H54 (cell line): Measurements from ENCODE around the gene DNAJC4.

Experiments
- DNase-seq: peaks from one replicate; pipeline ENCODE4 v3.0.0; 2011; ENCODE audit warnings: low spot score, mixed read lengths; ENCODE audit not compliant: insufficient read length
- FAIRE-seq: peaks from 3 replicates; lab custom pipeline; 2011; peaks lifted over from hg19 to GRCh38; lab: Jason Lieb, UNC
- POLR2A ChIP-seq: IDR thresholded peaks from 2 replicates; pipeline ENCODE4 v1.6.1; 2011; ENCODE audit warnings: low read depth, mild to moderate bottlenecking, low read length

DNAJC4 gene

DNA sequence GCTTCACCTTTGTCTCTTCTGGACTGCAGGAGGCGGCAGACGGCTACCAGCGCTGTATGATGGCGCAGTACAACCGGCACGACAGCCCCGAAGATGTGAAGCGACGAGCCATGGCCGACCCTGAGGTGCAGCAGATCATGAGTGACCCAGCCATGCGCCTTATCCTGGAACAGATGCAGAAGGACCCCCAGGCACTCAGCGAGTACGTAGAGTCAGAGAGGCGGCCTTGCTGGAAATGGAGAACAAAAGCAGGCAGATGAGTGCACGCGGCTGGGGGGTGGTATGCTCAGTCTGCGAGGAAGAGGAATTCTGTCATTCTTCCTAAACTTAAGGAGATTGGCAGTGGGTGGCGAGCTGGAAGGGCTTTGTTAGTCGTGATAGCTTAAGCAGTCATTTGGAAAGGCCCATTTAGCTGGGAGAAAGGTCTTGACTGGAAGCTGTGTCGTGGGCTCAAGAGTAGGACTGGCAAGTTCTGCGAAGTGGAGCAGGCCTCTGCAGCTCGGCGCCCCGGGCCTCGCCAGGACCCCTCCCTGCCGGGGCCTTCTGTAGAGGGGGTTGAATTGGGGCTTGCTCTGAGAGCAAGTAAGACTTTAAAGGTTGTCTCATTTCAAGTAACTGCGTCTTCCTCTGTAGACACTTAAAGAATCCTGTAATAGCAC, 26.8 kb upstream of the DNAJC4 start:
- DNase-seq (no peak), FAIRE-seq (no peak)
- no peak for TF ChIP-seq POLR2A

DNA sequence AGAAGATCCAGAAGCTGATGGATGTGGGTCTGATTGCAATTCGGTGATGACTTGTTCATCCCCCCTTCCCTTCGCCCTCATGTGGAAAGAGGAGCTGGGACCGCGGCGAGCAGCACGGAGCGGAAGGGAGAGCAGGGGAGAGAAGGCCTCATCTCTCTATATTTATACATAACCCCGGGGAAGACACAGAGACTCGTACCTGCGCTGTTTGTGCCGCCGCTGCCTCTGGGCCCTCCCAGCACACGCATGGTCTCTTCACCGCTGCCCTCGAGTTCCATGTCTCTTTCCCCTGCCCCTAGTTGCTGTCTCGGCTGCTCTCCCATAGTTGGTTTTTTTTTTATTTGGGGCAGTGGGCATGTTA, 26.3 kb upstream of the DNAJC4 start:
- no peak for DNase-seq
- no peak for TF ChIP-seq POLR2A
- no peak for FAIRE-seq

DNA sequence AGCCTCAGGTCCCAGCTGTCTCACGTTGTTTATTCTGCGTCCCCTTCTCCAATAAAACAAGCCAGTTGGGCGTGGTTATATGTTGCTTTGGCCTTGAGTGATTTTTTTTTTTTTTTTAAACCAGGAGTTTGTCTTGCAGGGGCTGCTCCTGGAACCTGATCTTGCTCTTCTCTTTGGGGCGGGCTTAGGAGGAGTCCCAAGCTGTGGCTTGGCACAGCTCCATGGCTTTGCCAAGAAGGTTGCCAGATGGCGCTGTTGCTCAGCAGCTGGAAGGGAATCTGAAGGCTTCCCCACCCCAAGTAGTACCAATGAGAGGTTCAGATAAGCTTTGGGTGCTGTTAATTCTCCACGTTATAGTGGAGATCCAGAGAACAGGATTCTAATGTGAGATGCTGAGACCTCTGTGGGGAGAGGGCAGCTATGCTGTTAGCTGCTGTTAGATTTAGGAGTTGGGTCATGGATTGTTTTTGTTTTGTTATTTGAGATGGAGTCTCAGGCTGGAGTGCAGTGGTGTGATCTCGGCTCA, 25.8 kb upstream of the DNAJC4 start:
- TF ChIP-seq POLR2A, result no peak
- FAIRE-seq, result no peak
- peak; percentile 88 for DNase-seq

DNA sequence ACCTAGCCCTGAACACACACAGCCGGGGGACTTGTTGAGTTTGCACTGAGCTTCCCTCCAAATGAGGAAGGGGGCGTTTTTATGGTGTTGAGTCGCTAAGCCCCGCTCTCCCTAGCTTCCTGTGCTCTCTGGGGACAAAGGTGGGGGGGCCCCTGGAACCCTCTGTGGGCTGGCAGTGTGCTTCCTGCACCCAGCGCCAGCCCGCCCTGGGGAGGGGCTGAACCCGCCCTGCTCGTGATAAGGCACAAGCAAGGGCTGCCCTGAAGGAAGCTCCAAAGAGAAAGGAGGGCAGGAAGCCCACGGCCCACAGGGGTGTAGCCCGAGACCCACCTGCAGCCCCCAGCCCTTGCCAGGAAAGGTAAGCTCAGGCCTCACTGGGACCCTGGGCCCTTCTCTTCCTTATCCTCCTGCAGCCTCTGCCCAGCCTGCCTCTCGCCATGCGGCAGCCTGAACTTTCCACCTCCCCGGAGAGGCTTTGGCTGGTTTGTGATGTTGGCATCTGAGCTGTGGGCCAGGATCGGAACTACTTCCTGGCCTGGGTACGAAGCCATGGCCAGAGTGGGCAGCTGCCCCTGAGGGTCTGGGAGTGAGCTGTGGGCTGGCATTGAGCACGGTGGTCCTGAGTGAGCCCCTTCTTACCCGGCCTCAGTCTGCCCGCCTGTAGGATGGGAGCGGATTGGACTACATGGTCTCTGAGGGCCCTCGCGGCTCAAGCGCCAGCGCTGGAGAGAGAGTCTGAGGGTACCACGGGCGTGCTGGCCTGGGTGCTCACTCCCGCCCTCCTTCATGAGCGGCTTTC, 23.7 kb upstream of the DNAJC4 start, which contains the start of gene FERMT3:
Gene FERMT3, plus strand, starts transcription at position 265 of the 799 bp plus-strand sequence. CDS start 644 bp downstream, outside the sequence.
- no peak for FAIRE-seq
- no peak for TF ChIP-seq POLR2A
- DNase-seq, result no peak

DNA sequence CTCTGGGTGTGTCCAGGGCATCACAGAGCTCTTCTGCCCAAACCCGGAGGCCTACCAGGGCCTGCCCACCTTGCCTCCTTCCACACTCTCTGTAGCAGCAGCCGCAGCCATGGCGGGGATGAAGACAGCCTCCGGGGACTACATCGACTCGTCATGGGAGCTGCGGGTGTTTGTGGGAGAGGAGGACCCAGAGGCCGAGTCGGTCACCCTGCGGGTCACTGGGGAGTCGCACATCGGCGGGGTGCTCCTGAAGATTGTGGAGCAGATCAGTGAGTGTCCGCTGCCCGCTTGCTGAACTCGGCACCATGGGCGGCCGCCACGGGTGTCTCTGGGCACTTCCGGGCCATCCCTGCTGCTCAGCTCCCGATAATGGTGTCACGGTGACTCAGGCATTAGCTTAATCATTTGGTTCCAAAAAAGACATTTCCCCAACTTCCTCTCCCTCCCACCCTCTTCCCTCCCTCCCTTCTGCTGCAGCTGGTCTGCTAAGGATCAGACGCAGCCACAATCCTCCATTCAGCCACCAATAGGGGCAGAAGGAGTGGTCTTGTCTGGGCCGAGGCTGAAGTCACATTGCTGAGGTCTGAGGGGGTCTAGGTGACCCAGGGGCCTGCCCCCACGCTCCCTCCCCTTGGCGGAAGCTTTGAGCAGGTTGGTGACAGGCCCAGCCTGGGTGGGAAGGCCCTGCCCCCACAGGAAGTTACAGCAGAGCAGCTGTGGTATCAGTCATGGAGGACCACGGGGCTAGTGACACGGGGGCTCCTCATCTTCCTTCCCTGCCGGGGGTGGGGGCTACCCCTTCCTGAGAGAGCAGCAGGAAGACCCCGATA, 22.9 kb upstream of the DNAJC4 start:
- FAIRE-seq, result no peak
- TF ChIP-seq POLR2A, result peak; percentile 20; the same call in 1 of the 2 replicates
- DNase-seq, result peak; percentile 72

DNA sequence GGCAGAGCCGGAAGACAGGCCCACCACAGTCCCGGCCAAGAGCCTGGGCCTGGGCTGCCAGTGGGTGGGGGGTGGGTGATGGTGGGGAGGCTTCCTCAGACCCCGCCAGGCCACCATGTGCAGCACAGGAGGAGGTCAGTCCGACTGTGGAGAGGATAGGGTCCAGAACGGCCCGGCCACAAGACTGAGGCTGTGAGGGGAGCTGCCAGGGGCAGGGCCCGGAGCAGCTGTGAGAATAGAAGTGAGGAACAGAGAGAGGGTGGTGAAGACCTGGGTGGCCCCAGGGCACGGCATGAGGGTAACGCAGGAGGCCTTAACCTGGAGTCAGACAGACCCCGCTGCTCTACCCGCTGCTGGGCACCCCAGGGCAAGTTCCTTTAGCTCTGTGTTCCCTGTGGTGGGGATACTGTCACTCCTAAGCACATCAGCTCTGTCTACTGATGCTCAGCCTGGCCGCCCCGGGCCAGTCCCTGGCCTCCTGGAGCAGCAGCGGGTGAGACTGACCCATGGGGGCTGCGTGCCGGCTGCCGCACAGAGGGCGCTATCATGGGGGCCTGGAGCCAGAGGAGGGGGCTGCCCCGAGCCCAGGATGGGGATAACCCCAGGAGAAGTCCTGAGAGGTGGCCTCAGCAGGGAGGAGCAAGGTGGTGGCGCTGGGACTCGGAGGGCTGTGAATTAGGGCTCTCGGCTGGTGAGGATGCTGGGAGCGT, 22.1 kb upstream of the DNAJC4 start:
- no peak for DNase-seq
- no peak for FAIRE-seq
- no peak for TF ChIP-seq POLR2A

DNA sequence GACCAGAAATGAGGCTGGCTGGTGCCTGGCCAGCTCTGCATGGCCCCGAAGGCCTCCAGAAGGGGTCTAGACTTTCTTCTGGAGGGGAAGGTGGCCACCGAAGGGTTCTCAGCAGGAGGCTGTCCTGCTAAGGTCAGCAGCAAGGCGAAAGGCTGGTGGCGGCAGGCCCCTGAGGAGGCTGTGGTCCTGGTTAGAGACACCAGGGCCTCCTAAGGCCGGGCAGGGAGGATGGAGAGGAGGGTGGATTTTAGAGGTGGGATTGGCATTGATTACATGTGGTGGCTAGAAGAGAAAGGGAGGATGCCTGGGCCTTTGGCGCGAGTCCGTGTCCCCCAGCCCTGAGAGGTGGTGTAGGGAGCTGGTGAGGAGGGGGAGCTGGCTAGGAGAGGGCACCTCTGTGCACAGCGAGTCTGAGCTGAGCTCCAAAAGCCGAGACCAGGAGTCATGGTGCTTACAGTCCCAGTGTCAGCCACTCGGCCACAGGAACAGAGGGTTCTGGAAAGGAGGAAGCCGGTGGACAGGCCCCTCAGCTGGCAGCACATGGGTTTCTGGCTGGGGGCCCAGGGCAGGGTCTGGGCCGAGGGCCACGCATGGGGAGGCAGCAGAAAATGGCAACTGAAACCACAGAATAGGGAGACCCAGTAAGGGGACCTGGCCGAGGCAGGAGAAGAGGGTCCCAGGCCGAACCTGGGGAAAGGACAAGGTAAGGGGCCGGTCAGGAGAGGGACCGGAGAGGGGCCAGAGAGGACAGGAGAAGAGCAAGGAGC, 21.4 kb upstream of the DNAJC4 start:
- TF ChIP-seq POLR2A, result no peak
- no peak for FAIRE-seq
- no peak for DNase-seq

DNA sequence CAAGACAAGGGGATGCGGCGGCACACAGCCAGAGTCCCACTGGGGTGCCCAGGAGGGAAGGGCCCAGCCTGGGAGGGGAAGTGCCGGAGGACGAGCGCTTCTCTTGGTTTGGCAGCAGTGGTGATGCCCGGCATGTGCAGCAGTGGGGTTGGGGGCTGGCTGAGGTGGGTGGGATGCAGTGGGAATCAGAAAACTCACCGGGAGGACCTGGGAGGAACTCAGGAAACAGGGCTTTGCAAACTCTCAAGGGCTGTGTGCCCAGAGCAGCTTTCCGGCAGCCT, 20.8 kb upstream of the DNAJC4 start:
- TF ChIP-seq POLR2A, result no peak
- DNase-seq, result no peak
- FAIRE-seq, result no peak

DNA sequence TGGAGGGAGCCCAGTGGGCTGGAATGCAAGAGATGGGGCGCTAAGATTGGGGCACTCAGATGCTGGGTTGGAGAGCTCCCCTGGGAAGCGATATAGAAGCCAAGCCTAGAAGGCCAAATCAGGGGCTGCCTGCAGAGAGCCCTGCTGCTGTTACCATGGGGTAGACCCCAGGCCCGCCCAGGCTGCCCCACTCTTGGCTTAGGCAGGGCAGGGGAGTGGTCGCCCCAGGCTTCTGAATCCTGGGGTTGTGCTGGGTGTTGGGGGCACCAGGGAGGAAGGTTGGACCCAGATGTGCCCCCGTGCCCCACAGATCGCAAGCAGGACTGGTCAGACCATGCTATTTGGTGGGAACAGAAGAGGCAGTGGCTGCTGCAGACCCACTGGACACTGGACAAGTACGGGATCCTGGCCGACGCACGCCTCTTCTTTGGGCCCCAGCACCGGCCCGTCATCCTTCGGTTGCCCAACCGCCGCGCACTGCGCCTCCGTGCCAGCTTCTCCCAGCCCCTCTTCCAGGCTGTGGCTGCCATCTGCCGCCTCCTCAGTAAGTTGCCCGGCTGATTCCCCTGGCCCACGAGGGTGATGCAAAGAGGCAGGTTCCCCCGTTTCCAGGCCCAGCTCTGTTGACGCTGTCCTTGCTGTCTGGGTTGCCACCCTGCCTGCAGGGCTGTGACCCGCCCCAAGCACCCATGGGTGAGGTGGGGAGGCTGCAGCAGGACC, 19.9 kb upstream of the DNAJC4 start:
- TF ChIP-seq POLR2A, result no peak
- DNase-seq, result no peak
- FAIRE-seq, result no peak

DNA sequence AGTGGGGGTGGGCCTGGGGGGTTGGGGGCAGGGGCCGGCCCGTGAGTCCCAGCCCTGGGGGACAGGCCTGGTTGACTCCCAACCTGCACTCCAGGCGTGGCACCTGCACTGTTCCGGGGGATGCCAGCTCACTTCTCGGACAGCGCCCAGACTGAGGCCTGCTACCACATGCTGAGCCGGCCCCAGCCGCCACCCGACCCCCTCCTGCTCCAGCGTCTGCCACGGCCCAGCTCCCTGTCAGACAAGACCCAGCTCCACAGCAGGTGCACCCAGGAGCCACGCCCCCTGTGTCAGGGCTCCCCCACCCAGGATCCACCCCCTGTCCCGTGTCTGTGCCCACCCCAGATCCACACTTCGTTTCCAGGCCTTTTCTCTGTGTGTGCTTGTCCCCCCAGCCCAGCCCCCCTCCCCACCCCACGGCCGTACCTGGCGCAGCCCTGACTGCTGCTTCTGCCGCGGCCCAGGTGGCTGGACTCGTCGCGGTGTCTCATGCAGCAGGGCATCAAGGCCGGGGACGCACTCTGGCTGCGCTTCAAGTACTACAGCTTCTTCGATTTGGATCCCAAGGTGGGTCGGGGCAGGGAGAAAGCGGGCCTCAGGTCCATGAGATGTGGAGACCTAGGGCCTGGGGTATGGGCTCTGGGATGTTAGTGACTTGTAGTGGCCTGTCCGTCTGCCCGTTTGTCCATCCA, 19.0 kb upstream of the DNAJC4 start:
- DNase-seq, result no peak
- no peak for FAIRE-seq
- TF ChIP-seq POLR2A, result no peak

DNA sequence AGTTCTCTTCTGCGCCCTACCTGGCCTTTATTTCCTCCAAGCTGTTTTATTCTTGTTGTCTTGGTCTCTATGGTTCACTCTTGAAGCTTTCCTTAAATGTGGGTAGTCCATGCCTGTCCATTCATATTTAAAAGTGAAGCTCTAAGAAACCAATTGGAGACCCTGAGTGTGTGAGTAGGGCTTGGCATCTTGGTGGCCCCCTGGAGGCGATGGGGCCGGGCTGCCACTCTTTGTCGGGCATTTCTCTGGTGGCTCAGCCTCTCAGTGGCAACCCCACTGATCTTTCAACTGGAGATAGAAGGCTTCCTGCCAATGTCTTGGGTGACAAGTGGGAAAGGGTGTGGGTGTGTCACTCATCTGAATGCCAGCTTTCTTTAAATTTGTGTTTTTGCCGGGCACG, 13.5 kb upstream of the DNAJC4 start:
- DNase-seq (no peak), FAIRE-seq (no peak)
- TF ChIP-seq POLR2A, result no peak
